AG04450 (cell line): Measurements from ENCODE around the gene SLC16A14. TPM values are rescaled to one million over a fixed set of nuclear protein-coding genes. Genes with fewer than 3 reads are reported as not detected.

Experiments used
- CTCF ChIA-PET: fragments of 300-600, 350-600 bp; formaldehyde crosslinking; extraction: SDS; loops from one replicate; lab custom pipeline; 2022; ENCODE audit warnings: antibody characterized with exemption, inconsistent platforms; lab: Charles Lee
- POLR2A ChIA-PET: fragments of 350-600 bp; formaldehyde crosslinking; extraction: SDS; loops from one replicate; lab custom pipeline; 2021; ENCODE audit warnings: antibody characterized with exemption, inconsistent platforms; lab: Yijun Ruan, JAX
- DNase-seq: peaks from one replicate; pipeline ENCODE4 v3.0.0-alpha.2; 2011; ENCODE audit warnings: low read depth, low spot score
- H3K27ac ChIP-seq: one replicate; pipeline ENCODE4 v1.5.1; 2012; ENCODE audit warnings: low read depth, low read length, control low read depth
- H3K27me3 ChIP-seq: one replicate; pipeline ENCODE4 v1.6.0; 2012; ENCODE audit warnings: low read length; ENCODE audit not compliant: control insufficient read depth, insufficient read depth
- H3K4me3 ChIP-seq: 2 replicates; pipeline ENCODE4 v1.5.1; 2011; ENCODE audit warnings: mild to moderate bottlenecking, low read depth, low read length, control low read depth
- H3K9me3 ChIP-seq: 2 replicates; pipeline ENCODE4 v1.5.1; 2012; ENCODE audit warnings: low read length; ENCODE audit not compliant: control insufficient read depth, insufficient read depth
- CTCF ChIP-seq: IDR thresholded peaks from 2 replicates; pipeline ENCODE4 v1.5.1; 2011; ENCODE audit warnings: low read depth, low read length, control low read depth, inconsistent platforms
- polyA plus RNA-seq: library from polyadenylated mRNA; depleted of rRNA; stranded (reverse); fragments of >200 nt; gene quantifications from 2 replicates; pipeline ENCODE4 v1.2.3, GENCODE V29; 2011

Gene SLC16A14
- polyA plus RNA-seq, 1 experiment, result 2.7 TPM

- TF ChIP-seq CTCF, result no peak
- ChIA-PET CTCF (interaction anchor here (0.7 to 8.1 kb wide), 32 partner anchors 9 to 604 kb away, joined by 3 to 149 read pairs (median 4); partner anchors contain the start of genes SLC16A14 and SP140L), POLR2A (interaction anchor here (0.6 kb wide), 1 partner anchor 427 kb away, joined by 8 read pairs; no protein-coding TSS in a partner anchor)
- Histone ChIP-seq H3K27me3 (no peaks in the 10 kb centered on the region), H3K9me3 (no peaks in the 10 kb centered on the region), H3K27ac (no peak overlapping the region), H3K4me3 (no peak overlapping the region)
- no peak for DNase-seq
Measured at GRCh38 chr2:230008708-230009066, 60.0 kb downstream of the SLC16A14 start.

GRCh38 chr2:230007931-230008707 is 60.6 kb downstream of the SLC16A14 start:
- ChIA-PET CTCF (interaction anchor here (0.6 to 8.1 kb wide), 39 partner anchors 8 to 790 kb away, joined by 3 to 149 read pairs (median 4); partner anchors contain the start of genes SLC16A14 and SP140L), POLR2A (no interaction called here)
- TF ChIP-seq CTCF, result peak; percentile 87
- H3K9me3 ChIP-seq, result no peaks in the 10 kb centered on the region
- H3K27me3 ChIP-seq, result no peaks in the 10 kb centered on the region
- DNase-seq, result peak; percentile 51
- H3K27ac ChIP-seq, result no peak overlapping the region
- no peak overlapping the region for H3K4me3 ChIP-seq

GRCh38 chr2:230000118-230000841 is 68.4 kb downstream of the SLC16A14 start:
- no peaks in the 10 kb centered on the region for H3K9me3 ChIP-seq
- TF ChIP-seq CTCF, result no peak
- DNase-seq, result no peak
- ChIA-PET CTCF (interaction anchor here (0.6 to 2.0 kb wide), 3 partner anchors 8 to 160 kb away, joined by 4 to 5 read pairs (median 5); no protein-coding TSS in a partner anchor), POLR2A (no interaction called here)
- no peak overlapping the region for H3K27ac ChIP-seq
- no peaks in the 10 kb centered on the region for H3K27me3 ChIP-seq
- H3K4me3 ChIP-seq, result no peak overlapping the region

- H3K27ac ChIP-seq, result no peak overlapping the region
- no peak overlapping the region for H3K4me3 ChIP-seq
- TF ChIP-seq CTCF, result no peak
- CTCF ChIA-PET, result no interaction called here
- POLR2A ChIA-PET, result no interaction called here
- DNase-seq, result no peak
- H3K27me3 ChIP-seq, result no peaks in the 10 kb centered on the region
- H3K9me3 ChIP-seq, result no peaks in the 10 kb centered on the region
Measured at GRCh38 chr2:229997565-229997964, 71.2 kb downstream of the SLC16A14 start.
